ENCODE results near the gene ZFP90. TPM values are rescaled to one million over a fixed set of nuclear protein-coding genes. Genes with fewer than 3 reads are reported as not detected.
A peak's percentile ranks its signal among the peaks of the same experiment; 100 is the strongest.

The ZFP90 gene
- polyA plus RNA-seq, 2 of the 4 experiments (the other 2 are of a cell fraction), result 13.8 to 21.6 TPM

DNA sequence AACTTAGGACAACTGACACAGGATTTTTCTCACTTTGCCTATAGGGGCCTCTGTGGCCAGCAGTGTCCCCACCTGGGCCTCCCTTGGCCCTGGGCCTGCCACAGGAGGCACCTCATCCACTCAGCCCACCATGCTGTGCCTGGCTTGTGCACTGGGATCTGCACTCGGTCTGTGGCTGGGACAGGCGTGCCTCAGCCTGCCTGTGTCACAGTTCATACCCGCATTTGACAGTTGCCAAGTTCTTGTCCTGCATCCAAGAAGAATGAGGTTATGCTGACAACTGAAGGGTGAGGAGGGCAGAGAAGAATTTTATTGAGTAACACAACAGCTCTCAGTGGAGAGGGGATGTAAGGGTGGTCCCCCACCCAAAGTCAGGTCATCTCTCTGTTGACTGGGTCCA, 36.0 kb downstream of the ZFP90 start:
- Histone ChIP-seq H3K27ac (no peak overlapping the region), H3K4me1 (no peaks in the 10 kb centered on the region), H3K4me3 (no peak overlapping the region), H3K4me2 (no peak overlapping the region), H3K9me3 (peaks cover 84% of the 10 kb centered on the region)
- 43% methylated on average over 3 of the region's 3 CpGs for WGBS (ENCODE audit: missing lambda C conversion rate)
- DNase-seq (ENCODE audit: low read depth in 1 of 2, low spot score in 1 of 2), result no peak
- no peak for FAIRE-seq
- no peak for ATAC-seq
- ChIA-PET CTCF (interaction anchor here (1.6 to 2.6 kb wide), 3 partner anchors 15 to 54 kb away, joined by 4 to 9 read pairs (median 7); no protein-coding TSS in a partner anchor), POLR2A (no interaction called here)
- TF ChIP-seq, protein P1, sequence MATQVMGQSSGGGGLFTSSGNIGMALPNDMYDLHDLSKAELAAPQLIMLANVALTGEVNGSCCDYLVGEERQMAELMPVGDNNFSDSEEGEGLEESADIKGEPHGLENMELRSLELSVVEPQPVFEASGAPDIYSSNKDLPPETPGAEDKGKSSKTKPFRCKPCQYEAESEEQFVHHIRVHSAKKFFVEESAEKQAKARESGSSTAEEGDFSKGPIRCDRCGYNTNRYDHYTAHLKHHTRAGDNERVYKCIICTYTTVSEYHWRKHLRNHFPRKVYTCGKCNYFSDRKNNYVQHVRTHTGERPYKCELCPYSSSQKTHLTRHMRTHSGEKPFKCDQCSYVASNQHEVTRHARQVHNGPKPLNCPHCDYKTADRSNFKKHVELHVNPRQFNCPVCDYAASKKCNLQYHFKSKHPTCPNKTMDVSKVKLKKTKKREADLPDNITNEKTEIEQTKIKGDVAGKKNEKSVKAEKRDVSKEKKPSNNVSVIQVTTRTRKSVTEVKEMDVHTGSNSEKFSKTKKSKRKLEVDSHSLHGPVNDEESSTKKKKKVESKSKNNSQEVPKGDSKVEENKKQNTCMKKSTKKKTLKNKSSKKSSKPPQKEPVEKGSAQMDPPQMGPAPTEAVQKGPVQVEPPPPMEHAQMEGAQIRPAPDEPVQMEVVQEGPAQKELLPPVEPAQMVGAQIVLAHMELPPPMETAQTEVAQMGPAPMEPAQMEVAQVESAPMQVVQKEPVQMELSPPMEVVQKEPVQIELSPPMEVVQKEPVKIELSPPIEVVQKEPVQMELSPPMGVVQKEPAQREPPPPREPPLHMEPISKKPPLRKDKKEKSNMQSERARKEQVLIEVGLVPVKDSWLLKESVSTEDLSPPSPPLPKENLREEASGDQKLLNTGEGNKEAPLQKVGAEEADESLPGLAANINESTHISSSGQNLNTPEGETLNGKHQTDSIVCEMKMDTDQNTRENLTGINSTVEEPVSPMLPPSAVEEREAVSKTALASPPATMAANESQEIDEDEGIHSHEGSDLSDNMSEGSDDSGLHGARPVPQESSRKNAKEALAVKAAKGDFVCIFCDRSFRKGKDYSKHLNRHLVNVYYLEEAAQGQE (IDR thresholded peaks at IDR 0.05), result no peak
- no peak for TF ChIP-seq SMC3 (IDR thresholded peaks at IDR 0.05)
- no peak for TF ChIP-seq JUNB (IDR thresholded peaks at IDR 0.05)
- TF ChIP-seq SREBF2 (IDR thresholded peaks at IDR 0.05), result no peak
- TF ChIP-seq MYC (IDR thresholded peaks at IDR 0.05; ENCODE audit: borderline replicate concordance, low read length), result no peak

GRCh38 chr16:68577352-68577853, 38.3 kb downstream of the ZFP90 start:
- Histone ChIP-seq H3K27ac (no peak overlapping the region), H3K9me3 (peaks cover 79% of the 10 kb centered on the region), H3K4me3 (no peak overlapping the region), H3K4me1 (no peaks in the 10 kb centered on the region), H3K4me2 (no peak overlapping the region)
- no peak for TF ChIP-seq KDM1A (IDR thresholded peaks at IDR 0.05; ENCODE audit: low read depth)
- no peak for TF ChIP-seq SMC3 (IDR thresholded peaks at IDR 0.05)
- TF ChIP-seq RFX5 (IDR thresholded peaks at IDR 0.05), result no peak
- TF ChIP-seq HEYL (CRISPR knock-in tag; IDR thresholded peaks at IDR 0.05), result no peak
- TF ChIP-seq CEBPB (IDR thresholded peaks at IDR 0.05), result no peak
- TF ChIP-seq MAZ (IDR thresholded peaks at IDR 0.05; ENCODE audit: borderline replicate concordance, low read depth, low read length), result no peak
- TF ChIP-seq, protein P2, sequence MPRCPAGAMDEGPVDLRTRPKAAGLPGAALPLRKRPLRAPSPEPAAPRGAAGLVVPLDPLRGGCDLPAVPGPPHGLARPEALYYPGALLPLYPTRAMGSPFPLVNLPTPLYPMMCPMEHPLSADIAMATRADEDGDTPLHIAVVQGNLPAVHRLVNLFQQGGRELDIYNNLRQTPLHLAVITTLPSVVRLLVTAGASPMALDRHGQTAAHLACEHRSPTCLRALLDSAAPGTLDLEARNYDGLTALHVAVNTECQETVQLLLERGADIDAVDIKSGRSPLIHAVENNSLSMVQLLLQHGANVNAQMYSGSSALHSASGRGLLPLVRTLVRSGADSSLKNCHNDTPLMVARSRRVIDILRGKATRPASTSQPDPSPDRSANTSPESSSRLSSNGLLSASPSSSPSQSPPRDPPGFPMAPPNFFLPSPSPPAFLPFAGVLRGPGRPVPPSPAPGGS (IDR thresholded peaks at IDR 0.05), result no peak
- no peak for TF ChIP-seq CBX2 (IDR thresholded peaks at IDR 0.05; ENCODE audit: borderline replicate concordance, low read depth)
- no peak for TF ChIP-seq ZC3H11A (IDR thresholded peaks at IDR 0.05)
- no peak for TF ChIP-seq ZFP36 (IDR thresholded peaks at IDR 0.05; ENCODE audit: borderline replicate concordance, partially characterized antibody)
- TF ChIP-seq HES2 (IDR thresholded peaks at IDR 0.05), result no peak
- DNase-seq (ENCODE audit: low read depth in 1 of 2, low spot score in 1 of 2), result no peak
- 34% methylated on average over 2 of the region's 2 CpGs for WGBS (ENCODE audit: missing lambda C conversion rate)
- CTCF ChIA-PET, result interaction anchor here (0.9 kb wide), 1 partner anchor 13 kb away, joined by 6 read pairs; no protein-coding TSS in a partner anchor
- POLR2A ChIA-PET, result interaction anchor here (1.1 kb wide), 1 partner anchor 72 kb away, joined by 4 read pairs; no protein-coding TSS in a partner anchor
- FAIRE-seq, result no peak
- ATAC-seq, result no peak

DNA sequence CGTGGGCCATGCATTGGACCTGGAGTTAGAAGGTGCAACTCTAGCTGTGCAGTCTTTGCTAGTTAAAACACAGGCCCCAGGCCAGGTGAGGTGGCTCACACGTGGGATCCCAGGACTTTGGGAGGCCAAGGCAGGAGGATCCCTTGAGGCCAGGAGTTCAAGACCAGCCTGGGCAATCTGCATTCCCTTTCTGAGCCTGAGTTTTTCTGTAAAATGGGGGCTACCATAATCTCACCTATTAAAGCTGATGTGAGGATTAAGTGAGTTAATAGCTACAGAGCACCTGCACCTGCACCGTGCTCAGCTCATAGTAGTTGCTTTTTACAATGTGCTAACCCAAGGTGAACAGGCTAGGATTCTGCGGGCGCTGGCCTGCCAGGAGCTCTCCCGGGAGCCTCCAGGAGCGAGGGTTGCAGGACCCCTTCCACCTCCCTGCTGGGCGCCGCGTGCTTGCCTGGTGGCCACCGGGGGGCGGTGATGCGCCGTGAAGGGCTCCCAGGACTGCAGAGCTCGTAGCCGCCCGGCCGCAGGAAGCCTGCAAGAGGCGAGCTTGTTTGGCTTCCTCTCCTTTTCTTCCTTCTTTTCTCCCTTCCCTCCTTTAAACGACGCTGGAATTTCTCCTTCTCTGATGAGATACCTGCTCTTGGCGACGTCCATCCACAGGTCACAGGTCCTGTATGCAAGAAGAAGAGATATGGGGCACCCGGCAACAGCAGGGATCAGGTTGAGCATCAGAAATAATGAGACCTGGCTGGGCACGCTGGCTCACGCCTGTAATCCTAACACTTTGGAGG, 51.3 kb downstream of the ZFP90 start:
- POLR2A ChIA-PET, result no interaction called here
- H3K4me2 ChIP-seq, result peak overlapping the region; percentile 55
- DNase-seq (ENCODE audit: low read depth in 1 of 2, low spot score in 1 of 2), result peak; percentile 48 to 71

More for the DNA sequence above, 51.3 kb downstream of the ZFP90 start:
- Histone ChIP-seq H3K9me3 (peaks cover 18% of the 10 kb centered on the region), H3K27ac (no peak overlapping the region), H3K4me1 (no peaks in the 10 kb centered on the region), H3K4me3 (no peak overlapping the region)
- 12% methylated on average over 26 of the region's 26 CpGs for WGBS (ENCODE audit: missing lambda C conversion rate)
- TF ChIP-seq MAFK (IDR thresholded peaks at IDR 0.05; ENCODE audit: partially characterized antibody) (no peak), SMC3 (IDR thresholded peaks at IDR 0.05) (peak; percentile 71), ESRRA (IDR thresholded peaks at IDR 0.05; ENCODE audit: borderline replicate concordance, low read length) (no peak), RAD21 (conservative IDR thresholded peaks at IDR 0.05 in 1 of 2, IDR thresholded peaks at IDR 0.05 in 1 of 2) (peak; percentile 83), KDM5A (IDR thresholded peaks at IDR 0.05) (no peak), CTCF (IDR thresholded peaks at IDR 0.05) (peak; percentile 54), EHMT2 (IDR thresholded peaks at IDR 0.05; ENCODE audit: low read depth) (no peak), CHD4 (IDR thresholded peaks at IDR 0.05; ENCODE audit: borderline replicate concordance) (no peak), TFCP2L1 (CRISPR knock-in tag; IDR thresholded peaks at IDR 0.05) (no peak)
- TF ChIP-seq, protein P3, sequence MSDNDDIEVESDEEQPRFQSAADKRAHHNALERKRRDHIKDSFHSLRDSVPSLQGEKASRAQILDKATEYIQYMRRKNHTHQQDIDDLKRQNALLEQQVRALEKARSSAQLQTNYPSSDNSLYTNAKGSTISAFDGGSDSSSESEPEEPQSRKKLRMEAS (IDR thresholded peaks at IDR 0.05), result peak; percentile 45; the same call in 1 of the 2 replicates
- ATAC-seq, result peak; percentile 86 to 100
- FAIRE-seq, result no peak
- CTCF ChIA-PET, result interaction anchor here (0.6 to 2.5 kb wide), 45 partner anchors 9 to 532 kb away, joined by 3 to 18 read pairs (median 4); no protein-coding TSS in a partner anchor
